NCI-H774 (cell line): ENCODE results near the gene DNAJA4.

Source experiments
- DNase-seq: peaks from one replicate; lab custom pipeline; 2025; lab: John Stamatoyannopoulos, UW

Gene DNAJA4

GRCh38 chr15:78280319-78281072 lies 16.1 kb downstream of the DNAJA4 start:
- DNase-seq = no peak

DNA sequence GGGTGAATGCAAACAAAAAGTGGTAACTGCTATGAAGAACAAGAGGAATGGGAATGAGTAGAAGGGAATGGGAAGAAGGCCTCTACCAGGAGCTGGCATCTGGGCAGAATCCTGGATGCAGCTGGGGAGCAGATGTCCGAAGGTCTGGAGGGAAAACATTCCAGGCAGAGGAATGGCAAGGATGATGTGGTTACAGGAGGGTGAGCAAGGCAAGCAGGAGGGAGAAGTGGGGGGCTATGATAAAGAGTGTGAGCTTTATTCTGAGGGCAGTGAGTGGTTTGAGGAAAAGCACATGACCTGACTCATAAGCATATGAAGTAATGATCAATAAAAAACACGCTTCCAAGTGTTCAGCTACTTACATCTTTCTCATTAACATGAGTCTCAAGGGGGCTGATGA lies 18.0 kb downstream of the DNAJA4 start:
- DNase-seq = no peak

- DNase-seq = no peak
Measured at GRCh38 chr15:78284758-78285157, 20.4 kb downstream of the DNAJA4 start.

DNA sequence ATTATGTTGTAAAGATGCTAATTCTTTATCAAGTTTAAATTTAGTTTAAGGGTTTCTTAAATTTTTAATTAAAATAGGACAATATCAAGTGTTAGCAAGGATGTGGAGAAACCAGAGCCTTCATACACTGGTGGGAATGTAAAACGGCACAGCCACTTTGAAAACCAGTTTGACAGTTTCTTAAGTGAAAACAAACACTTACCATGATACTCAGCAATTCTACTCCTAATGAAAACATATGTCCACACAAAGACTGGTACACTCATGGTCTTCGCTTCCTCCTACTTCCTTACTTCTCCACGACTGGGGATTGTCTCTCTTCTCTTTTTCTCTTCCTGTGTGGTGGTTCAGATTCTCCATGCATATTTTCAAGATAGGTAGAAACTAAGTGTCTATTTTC lies 25.9 kb downstream of the DNAJA4 start:
- no peak for DNase-seq

GRCh38 chr15:78291052-78291451 lies 26.7 kb downstream of the DNAJA4 start:
- no peak for DNase-seq

- no peak for DNase-seq
Measured at GRCh38 chr15:78291698-78292097, 27.3 kb downstream of the DNAJA4 start.

- no peak for DNase-seq
Measured at GRCh38 chr15:78292219-78292618, 27.9 kb downstream of the DNAJA4 start.

DNA sequence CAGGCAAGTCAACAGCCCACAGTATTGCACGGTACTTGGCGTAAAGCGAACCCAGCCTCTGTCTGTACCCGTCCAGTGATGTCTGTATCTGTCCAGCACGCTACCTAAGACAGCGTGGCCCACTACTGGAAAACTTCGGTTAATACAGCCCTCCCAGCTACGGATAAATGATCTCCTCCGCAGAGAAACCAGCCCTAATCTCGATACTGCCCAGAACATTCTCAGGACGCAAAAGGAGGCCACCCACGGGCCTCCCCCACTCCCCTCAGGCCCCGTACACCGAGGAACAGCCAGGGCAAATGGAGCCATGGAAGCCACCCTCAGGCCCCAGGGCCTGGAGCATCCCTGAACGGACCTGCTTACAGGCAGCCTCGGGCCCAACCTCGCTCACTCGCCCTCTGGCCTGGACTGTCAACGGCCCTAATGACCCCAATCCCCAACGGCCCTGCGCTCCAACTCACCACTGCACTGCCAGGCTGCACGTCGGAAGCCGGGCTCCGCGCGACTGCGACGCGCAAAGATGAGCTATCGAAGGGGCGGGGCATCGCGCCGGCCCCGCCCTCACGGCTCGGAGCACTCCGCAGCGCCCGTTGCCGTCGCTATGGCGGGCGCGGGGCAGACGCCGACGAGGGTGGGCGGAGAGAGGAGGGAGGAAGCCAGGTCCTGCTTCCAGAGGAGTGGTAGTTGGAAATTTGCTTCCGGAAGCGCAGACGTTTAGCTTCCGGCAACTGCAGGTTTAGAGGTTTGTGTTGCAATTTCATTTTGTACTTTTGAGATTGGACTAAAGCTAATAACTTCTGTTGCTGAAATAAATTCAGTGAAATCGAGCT lies 35.0 kb downstream of the DNAJA4 start, which contains the start of gene SKIC8:
TSS of gene SKIC8 (minus strand) at position 509 of the 830 bp plus-strand sequence. CDS start 3,923 bp downstream, outside the sequence.
- DNase-seq = peak; percentile 96

- no peak for DNase-seq
Measured at GRCh38 chr15:78301326-78301725, 37.0 kb downstream of the DNAJA4 start.

DNA sequence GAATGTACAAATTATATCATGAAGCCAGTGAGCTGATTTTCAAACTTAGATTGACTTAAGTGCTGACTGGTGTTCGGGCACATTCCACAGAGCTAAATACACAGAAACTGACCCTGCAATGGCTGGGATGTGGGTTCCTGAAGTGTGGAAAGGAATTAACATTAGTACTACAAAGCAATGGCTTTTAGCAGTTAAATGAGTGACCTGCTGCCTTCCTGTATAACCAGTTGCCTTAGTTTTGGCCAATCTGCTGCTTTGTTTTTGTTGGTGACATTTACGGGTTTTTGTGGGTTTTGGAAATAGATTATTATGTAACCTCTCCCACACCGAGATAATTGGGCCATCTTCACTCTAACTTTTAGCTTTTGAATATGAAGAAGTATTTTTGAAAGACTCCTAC lies 37.5 kb downstream of the DNAJA4 start:
- DNase-seq = no peak

GRCh38 chr15:78302579-78303312 lies 38.4 kb downstream of the DNAJA4 start:
- DNase-seq = no peak

GRCh38 chr15:78304216-78305066 lies 40.1 kb downstream of the DNAJA4 start:
- no peak for DNase-seq

DNA sequence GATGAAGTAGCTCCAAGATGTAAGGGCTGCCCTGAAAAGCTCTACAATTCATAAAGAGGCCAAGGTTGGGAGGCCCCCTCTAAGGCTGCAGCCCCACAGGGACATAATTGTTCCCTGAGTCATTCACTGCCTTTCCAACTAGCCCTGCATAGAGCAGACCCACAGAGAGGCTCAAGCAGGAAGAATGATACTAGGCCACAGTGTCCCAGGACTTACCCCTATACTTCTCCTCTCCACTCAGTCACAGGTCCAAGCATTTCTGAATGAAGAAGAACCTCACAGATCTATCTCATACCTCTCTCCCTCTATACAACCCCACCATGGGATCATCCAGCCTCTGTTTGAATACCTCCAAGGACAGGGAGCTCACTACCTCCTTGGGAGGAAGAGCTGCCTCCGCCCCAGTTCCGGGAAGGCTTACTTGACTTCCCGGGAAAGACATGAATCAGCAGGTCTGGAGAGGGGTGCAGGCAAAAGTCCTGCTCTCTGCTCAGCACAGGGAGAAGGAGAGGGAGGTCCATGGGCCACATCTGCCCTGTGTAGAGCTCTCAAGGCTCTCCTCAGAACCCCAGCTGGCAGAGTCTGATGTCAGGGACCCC lies 41.9 kb downstream of the DNAJA4 start:
- no peak for DNase-seq

DNA sequence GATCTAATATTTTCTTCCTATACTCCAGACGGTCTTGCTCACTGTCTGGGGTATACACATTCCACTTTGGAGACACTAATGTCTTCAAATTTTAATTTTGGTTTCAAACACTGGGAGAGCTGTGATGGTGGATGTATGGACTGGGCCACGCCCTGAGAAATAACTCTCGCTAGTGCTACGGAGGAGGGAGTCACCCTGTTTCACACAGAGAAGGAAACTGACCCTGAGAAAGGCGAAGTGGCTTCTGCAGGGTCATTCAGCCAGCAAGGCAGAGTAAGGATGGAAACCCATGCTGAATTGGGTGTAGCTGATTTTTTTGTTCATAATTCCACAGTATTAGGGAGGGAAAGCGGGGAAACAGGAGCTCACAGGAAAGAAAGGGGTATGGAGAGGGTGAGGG lies 43.6 kb downstream of the DNAJA4 start:
- no peak for DNase-seq

DNA sequence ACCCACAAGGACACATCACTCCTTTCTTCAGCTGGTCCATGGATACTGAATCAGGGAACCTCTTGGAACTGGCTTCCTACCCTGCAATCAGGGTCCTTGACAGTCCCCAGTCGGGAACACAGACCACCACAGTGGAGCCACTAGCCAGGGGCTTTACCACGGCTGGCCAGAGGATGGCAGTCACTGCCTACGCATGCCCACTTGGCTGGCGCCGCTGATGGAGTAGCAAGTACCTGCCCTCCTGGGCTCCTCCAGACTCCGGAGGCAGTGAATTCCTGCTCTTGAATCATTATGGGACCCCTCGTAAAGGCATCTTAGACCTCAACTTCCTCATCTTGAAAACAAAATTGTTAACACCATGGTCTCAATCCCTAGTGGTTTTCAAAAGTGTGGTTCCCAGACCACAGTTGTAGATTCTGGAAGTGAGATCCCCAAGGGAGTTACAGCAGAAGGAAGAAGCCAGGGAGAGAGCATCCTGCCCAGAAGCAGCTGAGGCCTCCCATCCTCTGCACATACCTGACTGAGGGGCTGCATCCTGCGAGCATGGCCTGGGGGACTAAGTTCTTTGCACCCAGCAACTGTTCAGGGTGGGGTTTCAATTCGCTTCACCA lies 44.2 kb downstream of the DNAJA4 start:
- peak; percentile 59 for DNase-seq

DNA sequence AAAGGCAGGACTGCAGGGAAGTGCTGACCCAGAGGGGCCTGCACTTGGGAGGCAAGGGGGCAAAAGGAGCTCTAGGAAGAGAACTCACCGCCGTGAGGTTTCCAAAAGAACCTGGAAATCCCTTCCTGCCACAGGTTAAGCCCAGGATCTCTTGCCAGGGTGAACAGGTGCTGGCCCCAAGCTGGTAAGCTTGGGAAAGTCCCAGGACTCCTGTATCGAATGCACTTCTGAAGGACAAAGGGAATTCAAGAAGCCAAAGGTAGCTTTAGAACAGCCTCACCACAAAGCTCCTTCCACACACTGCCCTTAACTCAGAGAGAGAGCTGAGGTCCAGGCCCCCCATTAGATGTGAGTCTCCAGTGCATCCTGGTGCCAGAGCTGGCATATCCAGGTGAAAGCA lies 46.9 kb downstream of the DNAJA4 start:
- no peak for DNase-seq

DNA sequence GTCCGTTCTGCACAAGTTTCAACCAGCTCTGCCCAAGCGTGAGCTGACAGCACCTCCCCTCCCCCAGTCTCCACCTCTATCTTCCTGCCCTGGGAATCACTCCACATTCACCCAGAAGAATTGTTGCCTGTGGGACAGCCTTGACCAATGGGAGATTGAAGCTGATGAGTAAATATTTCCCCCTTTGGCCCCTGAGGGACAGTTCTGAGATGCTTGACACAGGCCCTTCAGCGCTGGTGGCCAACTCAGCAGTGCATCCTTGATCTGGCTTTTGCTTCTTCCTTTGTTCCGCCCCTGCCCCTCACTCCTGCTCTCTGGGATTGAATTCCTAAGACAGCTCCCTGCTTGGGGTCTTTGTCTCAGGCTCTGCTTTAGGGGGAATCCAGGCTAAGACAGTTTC lies 48.2 kb downstream of the DNAJA4 start:
- DNase-seq = no peak

GRCh38 chr15:78312957-78313356 lies 48.6 kb downstream of the DNAJA4 start:
- no peak for DNase-seq

GRCh38 chr15:78313383-78313782 lies 49.0 kb downstream of the DNAJA4 start:
- no peak for DNase-seq

GRCh38 chr15:78314181-78314581 lies 49.8 kb downstream of the DNAJA4 start:
- no peak for DNase-seq
